Lower leg skin (tissue), 4 donors: ENCODE data around the gene FASTK. TPM values are rescaled to one million over a fixed set of nuclear protein-coding genes. Genes with fewer than 3 reads are reported as not detected.

Experiments
- DNase-seq, 2 donors: peaks; one replicate each; pipeline ENCODE4 v3.0.0-alpha.2; 2019; ENCODE audit warnings: low spot score in 2 of 2
- H3K4me3 ChIP-seq: fragments of 200-600 bp; sonication (generic); 2 replicates; pipeline ENCODE4 v1.5.1; 2017; ENCODE audit warnings: mild to moderate bottlenecking, low read depth; ENCODE audit not compliant: poor library complexity, severe bottlenecking
- POLR2A ChIP-seq, 2 donors: fragments of 450-650 bp; IDR thresholded peaks; one replicate each; pipeline ENCODE4 v1.6.1; 2016 to 2017; ENCODE audit warnings: antibody characterized with exemption in 2 of 2, mild to moderate bottlenecking in 1 of 2, moderate library complexity in 1 of 2
- WGBS, 2 donors: methylation state at CpG; one replicate each; pipeline ENCODE4 v1.1.5; 2018; 5-methylcytosine and 5-hydroxymethylcytosine counted together
- intact Hi-C: fragments of 100-400 bp; cut with DNase I; formaldehyde crosslinking; loops from one replicate; pipeline ENCODE4 v1.15.0; 2023; ENCODE audit warnings: low total_unique reads
- total RNA-seq, 4 donors: library from RNA; depleted of rRNA; stranded (reverse); fragments of >200 nt; gene quantifications; one replicate each; pipeline ENCODE4 v1.1.0, GENCODE V29; 2016
- TF ChIP-seq, protein P1 (sequence below), 3 donors: fragments of 450-650 bp; IDR thresholded peaks; one replicate each; pipeline ENCODE4 v1.5.1; 2016; ENCODE audit warnings: antibody characterized with exemption in 3 of 3, mild to moderate bottlenecking in 3 of 3, moderate library complexity in 2 of 3

Gene FASTK
- total RNA-seq, 4 donors from 2014 or later: 47.4 to 80.7 (median 69.0) TPM

DNA sequence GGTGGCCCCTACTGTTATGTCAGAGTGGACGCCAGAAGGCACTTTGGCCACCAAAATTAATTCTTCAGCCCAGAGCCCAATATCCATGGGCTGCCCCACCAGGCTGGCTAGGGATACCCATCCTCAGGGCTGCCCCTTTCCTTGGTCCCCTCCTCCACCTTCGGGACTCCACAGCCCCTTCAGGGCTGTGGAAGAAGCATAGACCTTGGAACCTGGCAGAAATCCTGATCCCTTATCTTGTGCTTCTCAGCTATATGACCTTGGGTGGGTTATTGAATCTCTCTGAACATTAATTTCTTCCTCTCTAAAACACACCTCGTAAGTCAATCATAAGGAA is 3.2 kb upstream of the FASTK start:
- no peak overlapping the region for H3K4me3 ChIP-seq
- no peak for DNase-seq
- TF ChIP-seq POLR2A (IDR thresholded peaks at IDR 0.05): no peak
- TF ChIP-seq, protein P1, sequence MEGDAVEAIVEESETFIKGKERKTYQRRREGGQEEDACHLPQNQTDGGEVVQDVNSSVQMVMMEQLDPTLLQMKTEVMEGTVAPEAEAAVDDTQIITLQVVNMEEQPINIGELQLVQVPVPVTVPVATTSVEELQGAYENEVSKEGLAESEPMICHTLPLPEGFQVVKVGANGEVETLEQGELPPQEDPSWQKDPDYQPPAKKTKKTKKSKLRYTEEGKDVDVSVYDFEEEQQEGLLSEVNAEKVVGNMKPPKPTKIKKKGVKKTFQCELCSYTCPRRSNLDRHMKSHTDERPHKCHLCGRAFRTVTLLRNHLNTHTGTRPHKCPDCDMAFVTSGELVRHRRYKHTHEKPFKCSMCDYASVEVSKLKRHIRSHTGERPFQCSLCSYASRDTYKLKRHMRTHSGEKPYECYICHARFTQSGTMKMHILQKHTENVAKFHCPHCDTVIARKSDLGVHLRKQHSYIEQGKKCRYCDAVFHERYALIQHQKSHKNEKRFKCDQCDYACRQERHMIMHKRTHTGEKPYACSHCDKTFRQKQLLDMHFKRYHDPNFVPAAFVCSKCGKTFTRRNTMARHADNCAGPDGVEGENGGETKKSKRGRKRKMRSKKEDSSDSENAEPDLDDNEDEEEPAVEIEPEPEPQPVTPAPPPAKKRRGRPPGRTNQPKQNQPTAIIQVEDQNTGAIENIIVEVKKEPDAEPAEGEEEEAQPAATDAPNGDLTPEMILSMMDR (IDR thresholded peaks at IDR 0.05): no peak
- WGBS, 2 donors: 31 to 33% methylated on average over 3 of the region's 3 CpGs
- intact Hi-C loops: no loop called here

DNA sequence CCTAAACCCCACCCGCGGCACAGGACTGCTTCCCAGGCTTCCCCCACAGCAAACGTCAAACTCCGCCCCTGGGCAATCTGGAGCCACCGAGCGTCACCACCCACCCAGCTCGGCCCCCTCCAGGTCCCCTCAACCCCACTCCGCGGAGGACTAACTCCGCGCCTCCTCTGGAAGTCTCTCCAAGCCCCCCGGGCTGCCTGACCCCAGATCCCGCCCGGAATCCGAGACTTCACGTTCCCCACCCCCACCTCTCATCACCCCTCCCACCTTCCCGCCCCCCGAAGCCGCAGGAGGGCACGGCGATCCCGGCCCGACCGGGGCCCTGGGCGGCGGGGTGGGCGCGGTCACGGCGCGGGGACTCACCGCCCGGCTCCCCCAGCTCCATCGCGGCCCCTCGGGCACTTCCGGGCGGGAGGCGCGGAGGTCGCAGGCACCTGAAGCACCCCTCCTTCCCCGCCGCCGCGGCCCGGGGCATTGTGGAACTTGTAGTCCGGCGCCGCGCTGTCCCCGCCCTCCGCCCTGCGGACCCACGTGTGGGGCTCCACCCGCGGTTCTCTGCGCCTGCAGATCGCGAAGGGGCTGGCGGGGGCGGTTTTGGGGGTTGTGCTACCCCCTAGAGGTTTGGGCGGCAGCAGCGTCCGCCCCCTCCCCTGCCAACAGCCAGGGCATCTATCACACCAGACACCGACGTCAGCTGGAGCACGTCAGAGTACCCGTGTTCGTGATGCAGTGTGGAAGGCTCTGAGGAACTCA is 2.6 kb upstream of the FASTK start, which contains the start of gene TMUB1:
Gene TMUB1, minus strand, starts transcription at position 423 of the 753 bp plus-strand sequence. CDS start 930 bp downstream, outside the sequence.
- 0 to 1% methylated on average over 35 to 62 of the region's 69 CpGs for WGBS, 2 donors
- peak within 1 kb of the TSS; percentile 85 for H3K4me3 ChIP-seq
- intact Hi-C loops: no loop called here
- TF ChIP-seq, protein P1 (IDR thresholded peaks at IDR 0.05): no peak
- no peak for TF ChIP-seq POLR2A (IDR thresholded peaks at IDR 0.05)
- peak; percentile 73 to 97 for DNase-seq

DNA sequence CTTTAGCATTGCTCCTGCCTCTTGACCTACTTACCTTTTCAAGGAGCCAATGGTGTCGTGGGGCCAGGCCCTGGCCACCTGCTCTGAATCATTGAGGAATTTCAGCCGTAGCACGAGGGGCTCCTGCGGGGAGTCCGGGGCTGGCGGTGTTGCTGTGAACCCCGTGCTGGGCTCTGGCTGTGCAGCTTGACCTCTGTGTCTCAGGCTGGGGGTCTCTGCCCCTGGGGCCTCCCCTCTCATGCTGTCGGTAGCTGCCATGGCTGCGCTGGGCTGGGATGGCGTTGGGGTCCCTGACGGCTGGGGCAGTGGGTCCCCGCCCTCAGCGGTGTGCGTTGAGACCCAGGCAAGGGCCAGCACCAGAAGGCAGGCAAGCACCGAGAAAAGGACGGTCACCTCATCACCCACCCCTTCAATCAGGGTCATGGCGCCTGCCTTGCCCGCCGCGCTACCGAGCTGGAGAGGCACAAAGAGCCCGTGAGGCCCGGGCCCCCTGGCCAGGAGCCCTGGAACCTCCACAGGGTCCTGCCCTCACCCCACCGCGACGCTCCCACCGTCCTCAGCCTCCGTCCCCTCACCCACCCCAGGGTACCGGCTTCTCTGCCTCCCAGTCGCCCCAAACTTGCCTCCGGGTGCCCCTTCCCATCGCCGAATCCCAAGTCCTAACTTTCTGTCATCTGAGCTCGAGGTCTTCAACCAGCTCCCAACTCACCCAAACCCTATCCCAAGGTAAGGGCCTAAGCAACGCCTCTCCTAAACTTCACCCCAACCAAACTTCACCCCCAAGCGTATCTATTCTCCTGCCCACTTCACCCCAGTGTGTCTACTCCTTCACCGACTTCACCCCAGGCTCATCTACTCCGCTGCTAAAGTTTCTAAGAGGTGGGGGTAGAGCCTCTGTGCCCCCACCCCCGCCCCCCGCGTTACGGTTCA is 1.8 kb upstream of the FASTK start:
- DNase-seq: no peak
- H3K4me3 ChIP-seq: peak overlapping the region; percentile 85
- intact Hi-C loops: no loop called here

DNA sequence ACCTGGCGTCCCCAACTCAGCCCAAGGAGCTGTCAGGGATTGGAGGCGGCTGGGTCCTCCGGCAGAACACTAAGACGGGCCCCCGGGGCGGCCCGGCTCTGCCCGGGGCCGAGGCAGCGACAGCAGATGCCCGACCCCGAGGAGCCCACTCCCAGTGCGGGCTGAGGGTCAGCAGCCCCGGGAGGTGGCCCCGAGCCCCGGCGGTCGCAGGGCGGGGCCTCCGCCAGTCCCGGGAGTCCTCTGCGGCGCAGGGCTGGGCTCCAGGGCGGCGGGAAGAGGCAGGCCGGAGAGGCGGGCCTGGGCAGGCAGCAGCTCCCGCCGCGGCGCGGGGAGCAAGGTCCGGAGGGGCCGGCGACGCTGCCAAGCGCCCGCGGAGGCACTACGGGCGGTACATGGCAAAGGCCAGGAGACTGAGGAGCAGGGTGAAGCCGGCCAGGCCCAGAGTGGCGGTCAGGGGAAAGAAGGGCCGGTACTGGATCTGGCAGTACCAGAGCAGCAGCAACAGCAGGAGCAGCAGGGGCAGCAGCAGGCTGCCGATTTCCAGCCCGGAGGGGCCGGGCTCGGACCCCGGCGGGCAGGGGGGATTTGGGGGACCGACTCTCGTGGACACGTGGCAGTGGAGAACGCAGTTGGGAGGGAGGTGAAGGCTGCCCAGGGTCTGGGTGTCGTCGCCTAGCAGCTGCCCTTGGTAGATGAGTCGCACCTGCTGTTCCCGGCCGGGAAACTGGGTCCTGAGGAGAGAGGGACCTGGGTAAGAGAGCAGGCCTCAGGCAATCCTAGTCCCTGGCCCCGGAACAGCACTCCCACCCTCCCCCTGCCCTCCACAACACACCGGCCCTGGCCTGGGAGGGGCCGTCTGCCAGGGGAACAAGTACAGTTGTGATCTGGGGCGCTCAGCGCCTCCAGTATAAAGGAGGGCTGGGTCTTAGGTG is 827 bp upstream of the FASTK start:
- H3K4me3 ChIP-seq: no peak overlapping the region
- intact Hi-C loops: no loop called here
- no peak for DNase-seq
- TF ChIP-seq POLR2A (IDR thresholded peaks at IDR 0.05): no peak
- TF ChIP-seq, protein P1 (IDR thresholded peaks at IDR 0.05): no peak
- WGBS, 2 donors: 23 to 35% methylated on average over 30 to 50 of the region's 64 CpGs

More for the DNA sequence above, 1.8 kb upstream of the FASTK start:
- TF ChIP-seq POLR2A (IDR thresholded peaks at IDR 0.05): no peak
- TF ChIP-seq, protein P1 (IDR thresholded peaks at IDR 0.05): no peak
- WGBS, 2 donors: 45 to 46% methylated on average over 34 to 37 of the region's 42 CpGs

DNA sequence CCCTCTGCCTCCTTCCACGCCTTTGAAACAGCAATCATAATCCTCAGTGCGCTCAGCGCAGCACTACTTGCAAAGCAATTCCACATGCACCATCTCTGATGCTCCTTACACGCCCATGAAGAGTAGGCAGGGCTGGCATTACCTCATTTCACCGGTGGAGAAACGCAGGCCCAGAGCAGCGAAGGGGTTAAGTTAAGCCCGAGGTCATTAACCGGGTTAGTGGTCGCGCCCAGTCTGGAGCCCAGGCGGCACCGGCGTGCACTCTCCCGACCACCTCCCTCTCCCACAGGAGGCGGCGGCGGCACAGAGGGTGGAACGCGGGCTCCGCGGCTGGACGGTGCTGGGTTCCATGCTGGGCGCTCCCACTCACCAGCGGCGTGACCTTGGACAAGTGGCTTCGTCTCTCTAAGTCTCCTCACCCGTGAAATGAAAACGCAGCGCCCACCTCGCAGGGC is 515 bp downstream of the FASTK start:
- DNase-seq: no peak
- no peak for TF ChIP-seq POLR2A (IDR thresholded peaks at IDR 0.05)
- TF ChIP-seq, protein P1 (IDR thresholded peaks at IDR 0.05): no peak
- peak overlapping the region; percentile 76 for H3K4me3 ChIP-seq
- WGBS, 2 donors: 1 to 3% methylated on average over 15 to 31 of the region's 31 CpGs
- intact Hi-C loops: no loop called here
